Measurements from ENCODE around the gene CHST10.

CHST10 gene

DNA sequence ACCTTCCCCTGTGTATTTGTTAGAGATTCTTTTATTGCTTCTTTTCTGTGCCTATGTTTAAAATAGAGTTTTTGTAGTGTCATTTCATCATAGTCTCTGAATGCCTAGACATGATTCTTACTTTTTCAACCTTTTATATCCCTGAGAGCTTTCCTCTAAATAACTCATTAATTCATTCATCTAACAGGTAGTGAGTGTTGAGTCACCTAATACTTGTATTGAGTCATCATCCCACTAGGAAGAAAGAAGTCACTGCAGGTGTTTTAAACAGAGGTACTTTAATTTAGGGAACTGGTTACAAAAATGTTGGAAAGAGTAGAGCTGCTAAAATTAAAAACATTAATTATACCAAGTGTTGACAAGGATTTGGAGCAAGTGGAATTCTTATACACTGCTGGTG lies 34.3 kb upstream of the CHST10 start:
- Histone ChIP-seq H2BK5ac (ENCODE audit: low read depth, low read length, poor library complexity, severe bottlenecking) (no peak overlapping the region), H3K79me1 (replicated peaks; ENCODE audit: low read length, poor library complexity, severe bottlenecking) (no peaks in the 10 kb centered on the region), H3K4me3 (ENCODE audit: insufficient read depth in 1 of 2, low read depth in 1 of 2, low read length in 2 of 2) (no peak overlapping the region), H3K4me1 (ENCODE audit: control insufficient read depth, insufficient read depth, low read depth, low read length) (no peaks in the 10 kb centered on the region), H2BK120ac (ENCODE audit: low read depth, low read length) (no peak overlapping the region), H3K18ac (ENCODE audit: low read depth in 1 of 2, low read length in 2 of 2) (no peak overlapping the region), H3K9me3 (ENCODE audit: control insufficient read depth, low read length) (peaks cover 20% of the 10 kb centered on the region), H2BK12ac (ENCODE audit: low read length in 2 of 2) (no peak overlapping the region), H3K4ac (ENCODE audit: low read depth in 1 of 2, low read length in 2 of 2) (no peak overlapping the region), H2AK5ac (ENCODE audit: low read length, severe bottlenecking) (no peak overlapping the region), H3K36me3 (ENCODE audit: control insufficient read depth in 1 of 2, insufficient read depth in 2 of 2, low read depth in 1 of 2, low read length in 2 of 2) (no peaks in the 10 kb centered on the region), H2AFZ (ENCODE audit: low read depth, low read length) (no peak overlapping the region), H3K27ac (ENCODE audit: low read length, poor library complexity, severe bottlenecking) (no peak overlapping the region), H3K27me3 (ENCODE audit: control insufficient read depth in 1 of 2, insufficient read depth in 1 of 2, low read length in 2 of 2) (peaks cover 0 to 10% of the 10 kb centered on the region in 2 experiments), H4K8ac (ENCODE audit: low read length) (no peak overlapping the region), H3K4me2 (ENCODE audit: low read length, poor library complexity, severe bottlenecking) (no peak overlapping the region), H3K14ac (ENCODE audit: low read length in 2 of 2) (no peak overlapping the region), H3K23ac (ENCODE audit: low read length in 2 of 2) (no peak overlapping the region), H3K9ac (ENCODE audit: low read length) (no peak overlapping the region), H4K91ac (ENCODE audit: low read length) (no peak overlapping the region), H2BK15ac (ENCODE audit: low read depth, poor library complexity, severe bottlenecking) (no peak overlapping the region)
- no peak for DNase-seq

DNA sequence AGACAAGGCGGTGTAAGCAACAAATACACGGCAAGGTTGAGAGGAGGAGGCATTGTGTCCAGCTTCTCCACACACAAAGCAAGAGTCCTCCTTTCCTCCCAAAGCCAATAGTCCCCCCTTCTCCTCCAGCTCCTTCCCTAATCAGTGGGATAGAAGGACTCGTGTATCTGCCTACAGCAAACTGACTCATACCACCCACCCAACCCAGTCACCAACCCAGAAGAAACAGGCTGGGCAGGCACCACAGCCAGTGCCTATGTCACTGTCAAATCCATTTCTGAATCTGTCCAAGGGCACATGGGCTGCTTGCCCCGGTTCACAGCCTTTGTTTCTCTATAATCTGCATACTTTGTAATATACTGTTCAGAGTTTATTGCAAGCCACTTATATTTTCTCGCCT lies 33.6 kb upstream of the CHST10 start:
- no peak overlapping the region for H3K4me3 ChIP-seq (ENCODE audit: insufficient read depth in 1 of 2, low read depth in 1 of 2, low read length in 2 of 2)
- H3K14ac ChIP-seq (ENCODE audit: low read length in 2 of 2), result no peak overlapping the region
- no peak overlapping the region for H2AK5ac ChIP-seq (ENCODE audit: low read length, severe bottlenecking)
- H3K4ac ChIP-seq (ENCODE audit: low read depth in 1 of 2, low read length in 2 of 2), result no peak overlapping the region
- H3K36me3 ChIP-seq (ENCODE audit: control insufficient read depth in 1 of 2, insufficient read depth in 2 of 2, low read depth in 1 of 2, low read length in 2 of 2), result no peaks in the 10 kb centered on the region
- H2BK120ac ChIP-seq (ENCODE audit: low read depth, low read length), result no peak overlapping the region
- no peak overlapping the region for H3K27ac ChIP-seq (ENCODE audit: low read length, poor library complexity, severe bottlenecking)
- 78% methylated on average over 5 of the region's 5 CpGs for WGBS
- H3K4me2 ChIP-seq (ENCODE audit: low read length, poor library complexity, severe bottlenecking), result no peak overlapping the region
- H3K23ac ChIP-seq (ENCODE audit: low read length in 2 of 2), result no peak overlapping the region
- H2BK5ac ChIP-seq (ENCODE audit: low read depth, low read length, poor library complexity, severe bottlenecking), result no peak overlapping the region
- H4K91ac ChIP-seq (ENCODE audit: low read length), result no peak overlapping the region
- no peaks in the 10 kb centered on the region for H3K4me1 ChIP-seq (ENCODE audit: control insufficient read depth, insufficient read depth, low read depth, low read length)
- no peak overlapping the region for H2BK12ac ChIP-seq (ENCODE audit: low read length in 2 of 2)
- H3K18ac ChIP-seq (ENCODE audit: low read depth in 1 of 2, low read length in 2 of 2), result no peak overlapping the region
- no peak for DNase-seq
- peaks cover 18% of the 10 kb centered on the region for H3K9me3 ChIP-seq (ENCODE audit: control insufficient read depth, low read length)
- peaks cover 0 to 10% of the 10 kb centered on the region in 2 experiments for H3K27me3 ChIP-seq (ENCODE audit: control insufficient read depth in 1 of 2, insufficient read depth in 1 of 2, low read length in 2 of 2)
- H2AFZ ChIP-seq (ENCODE audit: low read depth, low read length), result no peak overlapping the region
- no peak overlapping the region for H2BK15ac ChIP-seq (ENCODE audit: low read depth, poor library complexity, severe bottlenecking)
- H3K79me1 ChIP-seq (replicated peaks; ENCODE audit: low read length, poor library complexity, severe bottlenecking), result no peaks in the 10 kb centered on the region
- no peak overlapping the region for H3K9ac ChIP-seq (ENCODE audit: low read length)
- H4K8ac ChIP-seq (ENCODE audit: low read length), result no peak overlapping the region

DNA sequence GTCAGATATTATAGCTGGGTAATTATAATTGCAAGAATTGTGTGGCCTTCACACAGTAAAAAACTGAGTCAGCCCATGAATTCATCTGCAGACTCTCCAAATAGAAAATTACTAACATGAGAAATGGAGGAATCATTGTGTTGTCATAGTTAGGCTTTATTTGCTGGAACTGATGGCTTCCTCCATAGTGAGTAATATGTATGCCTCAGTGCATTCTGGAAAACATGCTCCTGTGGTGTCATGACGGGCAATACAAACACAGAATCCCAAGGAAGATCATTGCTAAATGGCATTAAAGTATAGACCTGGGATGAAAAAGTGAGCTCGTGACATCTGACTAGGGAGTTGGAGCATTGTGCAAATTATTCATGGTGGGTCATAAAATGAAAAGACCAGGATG lies 29.2 kb upstream of the CHST10 start:
- Histone ChIP-seq H3K9me3 (ENCODE audit: control insufficient read depth, low read length) (peaks cover 3% of the 10 kb centered on the region), H2BK5ac (ENCODE audit: low read depth, low read length, poor library complexity, severe bottlenecking) (no peak overlapping the region), H2BK12ac (ENCODE audit: low read length in 2 of 2) (no peak overlapping the region), H2AFZ (ENCODE audit: low read depth, low read length) (no peak overlapping the region), H4K8ac (ENCODE audit: low read length) (no peak overlapping the region), H3K4me3 (ENCODE audit: insufficient read depth in 1 of 2, low read depth in 1 of 2, low read length in 2 of 2) (no peak overlapping the region), H3K4me1 (ENCODE audit: control insufficient read depth, insufficient read depth, low read depth, low read length) (no peaks in the 10 kb centered on the region), H3K27me3 (ENCODE audit: control insufficient read depth in 1 of 2, insufficient read depth in 1 of 2, low read length in 2 of 2) (peaks cover 0 to 14% of the 10 kb centered on the region in 2 experiments), H3K27ac (ENCODE audit: low read length, poor library complexity, severe bottlenecking) (no peak overlapping the region), H3K18ac (ENCODE audit: low read depth in 1 of 2, low read length in 2 of 2) (no peak overlapping the region), H3K14ac (ENCODE audit: low read length in 2 of 2) (no peak overlapping the region), H3K23ac (ENCODE audit: low read length in 2 of 2) (no peak overlapping the region), H2AK5ac (ENCODE audit: low read length, severe bottlenecking) (no peak overlapping the region), H2BK15ac (ENCODE audit: low read depth, poor library complexity, severe bottlenecking) (no peak overlapping the region), H3K4me2 (ENCODE audit: low read length, poor library complexity, severe bottlenecking) (no peak overlapping the region), H3K4ac (ENCODE audit: low read depth in 1 of 2, low read length in 2 of 2) (no peak overlapping the region), H3K36me3 (ENCODE audit: control insufficient read depth in 1 of 2, insufficient read depth in 2 of 2, low read depth in 1 of 2, low read length in 2 of 2) (no peaks in the 10 kb centered on the region), H3K79me1 (replicated peaks; ENCODE audit: low read length, poor library complexity, severe bottlenecking) (no peaks in the 10 kb centered on the region), H4K91ac (ENCODE audit: low read length) (no peak overlapping the region), H2BK120ac (ENCODE audit: low read depth, low read length) (no peak overlapping the region), H3K9ac (ENCODE audit: low read length) (peak overlapping the region; percentile 26)
- WGBS, result 73% methylated on average over 2 of the region's 2 CpGs
- no peak for DNase-seq

DNA sequence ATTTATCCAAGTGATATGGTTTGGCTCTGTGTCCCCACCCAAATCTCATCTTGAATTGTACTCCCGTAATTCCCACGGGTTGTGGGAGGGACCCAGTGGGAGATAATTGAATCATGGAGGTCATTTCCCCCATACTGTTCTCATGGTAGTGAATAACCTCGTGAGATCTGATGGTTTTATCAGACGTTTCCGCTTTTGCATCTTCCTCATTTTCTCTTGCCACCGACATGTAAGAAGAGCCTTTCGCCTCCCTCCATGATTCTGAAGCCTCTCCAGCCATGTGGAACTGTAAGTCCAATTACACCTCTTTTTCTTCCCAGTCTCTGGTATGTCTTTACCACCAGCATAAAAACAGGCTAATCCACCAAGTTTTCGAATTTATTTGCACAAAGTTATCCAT lies 20.3 kb upstream of the CHST10 start:
- no peak overlapping the region for H2BK120ac ChIP-seq (ENCODE audit: low read depth, low read length)
- no peak overlapping the region for H3K23ac ChIP-seq (ENCODE audit: low read length in 2 of 2)
- H3K4me1 ChIP-seq (ENCODE audit: control insufficient read depth, insufficient read depth, low read depth, low read length), result no peaks in the 10 kb centered on the region
- 82% methylated on average over 8 of the region's 8 CpGs for WGBS
- DNase-seq, result no peak
- H4K91ac ChIP-seq (ENCODE audit: low read length), result no peak overlapping the region
- H2BK12ac ChIP-seq (ENCODE audit: low read length in 2 of 2), result no peak overlapping the region
- H2BK15ac ChIP-seq (ENCODE audit: low read depth, poor library complexity, severe bottlenecking), result no peak overlapping the region
- no peak overlapping the region for H3K4me2 ChIP-seq (ENCODE audit: low read length, poor library complexity, severe bottlenecking)
- no peak overlapping the region for H3K14ac ChIP-seq (ENCODE audit: low read length in 2 of 2)
- no peak overlapping the region for H3K4ac ChIP-seq (ENCODE audit: low read depth in 1 of 2, low read length in 2 of 2)
- no peak overlapping the region for H2BK5ac ChIP-seq (ENCODE audit: low read depth, low read length, poor library complexity, severe bottlenecking)
- H3K79me1 ChIP-seq (replicated peaks; ENCODE audit: low read length, poor library complexity, severe bottlenecking), result no peaks in the 10 kb centered on the region
- H3K36me3 ChIP-seq (ENCODE audit: control insufficient read depth in 1 of 2, insufficient read depth in 2 of 2, low read depth in 1 of 2, low read length in 2 of 2), result no peaks in the 10 kb centered on the region
- H3K18ac ChIP-seq (ENCODE audit: low read depth in 1 of 2, low read length in 2 of 2), result no peak overlapping the region
- H2AK5ac ChIP-seq (ENCODE audit: low read length, severe bottlenecking), result no peak overlapping the region
- peaks cover 5 to 15% of the 10 kb centered on the region in 2 experiments for H3K27me3 ChIP-seq (ENCODE audit: control insufficient read depth in 1 of 2, insufficient read depth in 1 of 2, low read length in 2 of 2)
- no peak overlapping the region for H4K8ac ChIP-seq (ENCODE audit: low read length)
- no peak overlapping the region for H3K4me3 ChIP-seq (ENCODE audit: insufficient read depth in 1 of 2, low read depth in 1 of 2, low read length in 2 of 2)
- no peaks in the 10 kb centered on the region for H3K9me3 ChIP-seq (ENCODE audit: control insufficient read depth, low read length)
- H2AFZ ChIP-seq (ENCODE audit: low read depth, low read length), result no peak overlapping the region
- no peak overlapping the region for H3K27ac ChIP-seq (ENCODE audit: low read length, poor library complexity, severe bottlenecking)
- H3K9ac ChIP-seq (ENCODE audit: low read length), result no peak overlapping the region

All from mesenchymal stem cell (in vitro differentiated cells and primary cell).